GM18868 (cell line): ENCODE data around the gene TGFBR3.
A peak's percentile ranks its signal among the peaks of the same experiment; 100 is the strongest.

ENCODE experiments used
- ATAC-seq: cut with Tn5 transposase; IDR thresholded peaks from one replicate; pipeline ENCODE4 v1.9.1; 2021; ENCODE audit warnings: mild to moderate bottlenecking, moderate library complexity; ENCODE audit not compliant: unreplicated experiment

Gene TGFBR3

DNA sequence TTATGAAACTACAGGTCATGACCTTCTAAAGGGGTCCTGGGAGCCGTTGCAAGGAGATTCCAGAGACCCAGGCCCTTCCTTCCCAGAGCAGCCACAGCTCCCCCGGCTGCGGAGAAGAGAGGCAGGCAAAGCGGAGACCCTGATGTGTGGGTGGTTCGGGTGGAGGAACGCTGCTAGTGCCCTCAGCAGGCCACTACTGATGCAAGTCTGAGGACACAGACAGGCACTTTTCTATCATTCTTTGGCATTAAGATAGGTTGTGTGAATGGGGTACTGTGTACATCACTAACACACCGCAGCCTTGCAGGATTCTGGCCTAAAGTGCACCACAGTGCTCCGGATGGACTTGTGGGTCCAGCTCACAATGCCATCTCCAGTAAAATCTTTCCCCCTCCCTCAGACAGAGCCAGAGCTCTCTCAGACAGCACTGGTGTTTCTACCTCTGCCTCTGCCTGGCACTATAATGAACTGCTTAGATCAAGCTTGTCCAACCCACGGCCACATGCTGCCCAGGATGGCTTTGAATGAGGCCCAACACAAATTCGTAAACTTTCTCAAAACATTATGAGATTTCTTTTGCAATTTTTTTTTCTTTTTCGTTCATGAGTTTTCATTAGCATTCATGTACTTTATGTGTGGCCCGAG is 121.4 kb downstream of the TGFBR3 start:
- ATAC-seq: no peak

DNA sequence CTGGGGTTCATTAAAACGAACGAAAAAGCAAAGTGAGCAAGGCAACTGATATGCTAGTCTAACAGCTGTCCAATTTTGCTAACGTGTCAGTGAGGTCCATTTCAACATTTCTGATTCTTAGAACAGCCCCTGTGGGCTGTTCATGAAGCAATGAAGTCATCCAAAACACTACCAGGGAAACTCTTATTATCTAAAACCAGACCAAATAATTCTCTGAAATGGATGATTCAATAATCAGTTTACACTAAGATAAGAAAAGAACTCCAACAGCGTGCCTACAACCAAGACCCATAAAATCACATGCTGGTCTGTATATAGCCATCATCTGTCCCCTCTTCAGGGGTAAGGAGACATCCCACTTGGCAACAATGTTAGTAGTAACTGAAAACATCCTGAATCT is 122.7 kb downstream of the TGFBR3 start:
- no peak for ATAC-seq

DNA sequence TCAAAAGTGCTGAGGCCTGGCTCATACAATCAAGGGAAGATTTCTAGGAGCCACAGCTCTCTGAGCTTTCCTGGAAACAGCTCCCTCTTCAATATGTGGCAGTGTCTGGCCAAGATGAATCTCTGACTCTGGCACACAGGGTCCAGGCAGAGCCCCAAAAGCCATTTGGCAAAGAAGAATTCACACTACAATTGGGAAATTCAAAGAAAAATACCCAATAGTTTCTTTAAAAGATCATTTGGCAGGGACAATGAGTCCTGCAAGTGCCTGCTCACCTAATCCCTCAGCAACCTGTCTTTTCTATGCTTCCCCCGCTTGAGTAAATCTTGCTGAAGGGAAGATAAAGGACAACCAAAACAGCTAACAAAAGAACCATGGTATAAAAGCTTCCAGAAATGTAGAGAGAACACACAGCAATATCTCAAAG is 124.6 kb downstream of the TGFBR3 start:
- ATAC-seq: no peak

DNA sequence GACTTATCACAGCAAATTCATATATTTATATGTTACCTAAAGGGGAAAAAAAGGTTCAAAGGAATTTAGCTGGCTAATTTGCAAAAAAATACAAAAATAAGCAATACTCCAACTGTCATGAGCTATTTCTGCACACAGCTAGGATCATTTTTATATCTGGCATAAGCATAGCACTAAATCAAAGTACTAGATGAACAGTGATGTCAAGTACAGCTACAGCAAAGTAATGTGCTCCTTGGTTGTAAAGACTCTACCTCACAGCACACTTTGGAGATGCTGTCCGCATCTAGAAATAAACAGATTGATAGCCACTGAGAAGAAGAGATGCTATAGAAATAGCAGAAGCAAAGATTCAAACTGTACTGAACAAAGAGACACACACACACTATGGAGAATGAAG is 125.4 kb downstream of the TGFBR3 start:
- ATAC-seq: no peak

DNA sequence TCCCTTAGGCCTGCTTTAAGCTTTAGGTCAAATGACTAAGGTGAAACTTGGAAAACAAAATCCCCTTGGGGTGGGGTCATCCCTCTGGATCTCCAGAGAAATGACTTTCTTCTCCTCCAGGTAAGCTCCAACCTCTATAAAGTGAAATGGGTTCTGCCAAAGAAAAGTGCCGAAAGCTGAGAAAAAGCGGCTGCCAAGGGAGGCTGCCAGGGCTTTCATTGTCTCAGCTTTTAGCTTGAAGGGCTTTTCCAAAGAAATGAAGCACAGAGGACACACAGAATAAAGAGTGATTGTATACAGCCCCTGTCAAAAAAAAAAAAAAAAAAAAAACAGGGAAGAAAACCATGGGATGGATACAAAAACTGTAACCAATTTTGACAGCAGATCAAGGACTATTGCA is 126.9 kb downstream of the TGFBR3 start:
- ATAC-seq: no peak

DNA sequence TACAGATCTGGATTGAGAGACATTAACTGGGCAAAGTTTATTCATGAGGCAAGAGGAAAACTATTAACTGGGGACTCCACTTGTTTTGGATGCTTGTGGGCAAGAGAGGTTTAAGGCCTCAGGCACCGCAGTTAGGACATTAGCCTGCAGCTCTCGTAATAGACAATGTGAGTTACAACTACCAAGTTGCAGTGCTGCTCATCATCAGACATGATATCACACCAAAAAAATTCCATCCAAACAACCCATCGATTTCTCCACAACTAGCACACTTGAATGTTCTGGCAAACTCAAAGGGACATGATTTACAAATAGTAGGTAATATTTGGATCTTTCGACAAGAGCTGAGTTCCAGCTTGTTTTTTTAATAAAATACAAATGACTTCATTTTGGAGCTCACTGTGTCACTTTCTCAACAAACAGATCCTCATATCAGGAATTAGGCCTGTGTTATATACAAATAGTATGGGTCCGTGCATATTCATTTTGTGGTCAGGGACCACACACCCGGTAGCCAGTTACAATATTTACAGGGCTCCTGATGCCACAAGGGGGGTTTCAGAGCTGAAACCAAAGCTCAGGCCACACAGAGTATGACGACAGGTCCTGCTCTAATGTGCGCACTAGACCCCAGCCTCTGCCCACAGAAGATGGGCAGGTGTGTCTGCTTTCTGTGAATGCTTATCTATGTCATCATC is 128.0 kb downstream of the TGFBR3 start:
- ATAC-seq: no peak

DNA sequence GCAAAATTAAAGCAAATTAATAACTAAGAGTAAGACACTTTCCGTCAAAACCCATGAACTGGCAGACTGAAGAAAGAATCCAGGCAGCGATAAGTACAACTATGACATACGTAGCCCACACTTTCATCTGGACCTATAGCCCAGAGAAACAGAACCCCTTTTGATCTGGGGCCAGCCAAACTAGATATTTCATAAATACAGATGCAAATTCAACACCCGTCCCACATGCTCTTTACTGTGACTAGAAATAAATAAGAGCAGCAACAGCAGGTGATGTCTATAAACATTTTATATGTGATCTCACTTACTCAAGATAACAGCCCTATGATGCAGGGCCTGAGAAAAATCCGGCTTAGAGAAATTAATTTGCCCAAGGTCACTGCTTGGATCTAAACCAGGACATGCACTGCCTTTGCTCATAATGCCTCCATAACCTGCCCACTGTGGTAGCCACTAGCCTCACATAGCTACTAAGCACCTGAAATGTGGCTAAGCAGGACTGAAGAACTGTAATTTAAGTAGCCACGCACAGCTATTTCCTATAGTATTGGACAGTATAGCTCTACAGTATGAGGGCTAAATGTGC is 130.2 kb downstream of the TGFBR3 start:
- ATAC-seq: no peak

DNA sequence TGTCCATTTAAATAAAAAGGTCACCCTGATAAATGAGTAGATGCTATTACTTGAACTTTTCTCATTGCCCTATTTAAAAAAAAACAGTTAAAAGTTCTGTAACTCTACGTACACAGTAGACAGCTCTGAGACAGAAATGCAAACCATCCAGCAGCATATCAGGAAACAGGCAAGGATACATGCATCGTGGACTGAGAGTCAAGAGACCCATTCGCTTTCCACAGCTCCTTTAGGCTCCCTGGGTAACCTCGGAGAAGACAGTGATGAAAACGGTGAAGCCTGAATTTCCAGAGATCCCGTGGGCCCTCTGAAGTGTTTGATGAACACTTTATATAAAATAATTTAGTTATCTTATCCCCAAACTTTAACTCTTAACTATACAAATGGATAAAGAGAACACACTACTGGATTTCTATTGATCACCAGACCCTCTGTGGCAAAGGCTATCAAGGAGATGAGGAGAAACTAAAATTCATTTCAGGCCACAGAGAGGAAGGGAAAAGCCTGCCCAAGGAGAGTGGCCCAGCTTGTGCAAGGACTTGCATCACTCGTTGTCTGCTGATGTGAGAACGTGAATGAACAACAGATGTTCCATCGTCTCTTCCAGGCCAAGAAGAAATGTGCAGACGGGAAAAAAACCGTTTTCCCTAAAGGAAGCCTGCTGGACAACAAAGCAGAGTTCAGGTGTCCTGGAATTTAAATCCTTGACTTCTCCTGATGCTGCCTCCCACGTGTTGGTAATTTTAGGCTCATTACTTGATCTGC is 131.0 kb downstream of the TGFBR3 start:
- ATAC-seq: no peak

DNA sequence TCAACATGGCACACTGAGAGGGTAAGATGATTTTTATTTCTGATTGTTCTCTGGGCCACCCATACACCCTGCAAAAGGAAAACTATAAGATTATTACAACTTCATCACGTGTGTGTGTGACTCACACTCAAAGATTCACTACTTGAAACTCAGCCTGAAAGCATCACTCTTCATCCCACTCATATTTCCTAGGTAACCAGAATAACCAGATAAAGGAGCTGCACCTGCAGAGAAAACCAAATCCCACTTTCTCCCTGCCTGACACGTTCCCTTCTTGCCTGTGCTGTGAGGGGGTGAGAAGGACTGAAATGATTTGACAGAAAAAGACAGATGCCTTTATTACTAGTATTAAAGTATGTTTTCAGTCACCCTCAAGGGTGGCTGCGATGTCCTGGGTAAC is 131.6 kb downstream of the TGFBR3 start:
- peak; percentile 60 for ATAC-seq

DNA sequence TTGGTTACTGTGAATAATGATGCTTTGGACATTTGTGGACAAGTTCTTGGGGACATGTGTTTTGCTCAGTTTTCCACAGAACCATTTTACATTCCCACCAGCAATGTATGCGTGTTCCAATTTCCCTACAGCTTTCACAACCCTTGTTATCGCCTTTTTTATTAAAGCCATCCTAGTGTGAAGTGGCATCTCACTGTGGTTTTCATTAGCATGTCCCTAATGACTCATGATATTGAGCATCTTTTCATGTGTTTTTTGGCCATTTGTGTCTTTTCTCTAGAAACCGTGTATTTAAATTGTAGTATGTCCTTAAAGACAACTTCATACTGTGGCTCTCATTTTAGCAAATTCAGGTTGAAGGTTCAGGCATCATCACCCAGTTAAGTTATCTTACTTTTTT is 132.1 kb downstream of the TGFBR3 start:
- peak; percentile 14 for ATAC-seq

DNA sequence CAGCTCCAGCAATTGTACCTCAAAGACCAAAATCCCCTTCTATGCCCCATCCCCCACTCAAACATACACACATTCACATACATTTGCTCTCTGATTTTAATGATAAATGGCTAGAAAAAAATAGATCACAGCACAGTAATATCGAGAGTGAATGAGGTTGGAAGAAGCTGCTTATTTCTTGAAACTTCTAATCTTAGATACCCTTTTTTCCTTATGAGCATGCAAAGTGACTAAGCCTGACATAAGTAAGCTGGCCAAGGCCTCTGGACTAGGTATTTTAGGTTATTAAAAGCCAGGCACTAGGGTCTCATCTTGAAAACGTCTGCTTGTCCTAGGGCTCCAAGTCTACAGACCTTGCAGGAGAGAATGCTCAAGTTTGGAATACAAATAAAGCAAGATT is 133.6 kb downstream of the TGFBR3 start:
- peak; percentile 75 for ATAC-seq

DNA sequence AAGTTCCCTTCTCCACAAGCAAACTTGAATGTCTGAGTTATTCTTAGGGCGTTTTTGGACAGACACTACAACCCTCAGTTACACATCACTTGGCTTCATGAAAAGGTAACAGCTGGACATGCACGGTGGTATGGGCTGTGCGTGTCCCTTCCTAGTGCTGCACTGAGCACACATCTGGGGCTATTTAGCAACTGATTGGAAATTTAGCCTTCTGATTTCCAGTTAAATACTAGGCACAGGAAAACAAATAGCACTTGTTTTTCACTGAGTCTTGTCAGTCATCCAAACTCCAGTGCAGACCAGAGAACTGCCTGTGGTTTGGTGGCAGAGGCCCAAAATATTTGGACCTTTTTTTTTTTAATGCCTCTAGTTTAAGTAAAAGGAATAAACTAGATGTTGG is 134.7 kb downstream of the TGFBR3 start:
- no peak for ATAC-seq

DNA sequence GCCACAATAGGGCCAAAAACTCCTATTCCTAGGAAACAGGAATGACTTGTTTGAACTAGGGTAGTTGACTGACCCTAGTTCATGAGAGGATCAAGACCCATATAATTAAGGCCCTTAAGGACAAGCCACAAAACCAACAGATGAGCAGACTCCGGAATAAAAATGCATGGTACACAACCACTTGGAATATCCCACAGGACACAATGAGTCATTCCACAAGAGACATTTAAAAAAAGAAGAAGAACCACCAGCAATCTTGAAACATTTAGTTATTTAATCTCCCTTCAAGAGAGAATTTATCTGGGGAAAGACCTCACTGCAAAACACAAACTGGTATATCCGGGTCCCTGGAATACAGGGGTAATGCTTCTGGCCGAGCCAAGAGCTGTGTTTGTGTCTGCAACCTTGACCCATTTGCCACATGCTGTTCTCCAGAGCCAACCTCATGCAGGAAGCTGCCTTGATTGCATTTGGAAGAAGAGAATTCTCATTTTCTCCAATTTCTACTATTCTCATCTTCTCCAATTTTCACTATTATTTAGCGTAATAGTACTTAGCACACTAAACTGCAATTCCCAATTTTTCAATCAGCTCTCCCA is 135.5 kb downstream of the TGFBR3 start:
- ATAC-seq: no peak

DNA sequence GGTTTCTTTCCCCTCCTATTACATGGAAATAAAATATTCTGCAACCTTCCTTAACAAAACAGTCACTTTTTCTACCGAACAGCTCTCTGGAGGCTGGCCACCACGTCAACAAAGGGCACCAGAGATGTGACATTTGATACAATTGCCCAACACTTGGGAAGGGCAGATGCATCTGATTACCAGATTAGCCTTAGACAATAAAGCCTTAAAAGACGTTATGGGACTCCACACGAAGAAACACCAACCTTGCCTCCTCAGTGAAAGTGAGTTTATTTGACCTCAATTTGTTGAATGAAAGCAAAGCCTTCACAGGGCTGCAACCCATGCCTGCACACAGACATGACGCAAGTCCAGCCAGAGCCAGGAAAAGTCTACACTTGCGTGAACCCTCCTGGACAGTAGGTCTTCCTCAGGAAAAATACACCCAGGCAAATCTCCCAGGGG is 136.1 kb downstream of the TGFBR3 start:
- no peak for ATAC-seq

DNA sequence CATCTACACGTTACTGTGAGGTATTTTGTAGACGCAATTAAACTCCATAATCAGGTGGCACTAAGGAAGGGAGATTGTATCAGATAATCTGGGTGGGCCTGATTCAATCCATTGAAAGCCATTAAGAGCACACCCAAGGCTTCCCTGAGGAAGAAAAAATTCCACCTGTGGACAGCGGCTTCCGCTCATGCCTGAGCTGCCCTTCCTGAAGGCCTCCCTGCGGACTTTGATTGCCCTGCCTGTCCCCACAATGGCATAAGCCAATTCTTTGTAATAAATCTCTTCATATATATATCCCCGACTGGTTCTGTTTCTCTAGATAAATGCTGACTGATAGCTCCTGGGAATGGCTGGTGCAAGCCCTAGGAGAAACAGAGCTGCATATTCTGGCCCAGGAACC is 138.3 kb downstream of the TGFBR3 start:
- no peak for ATAC-seq

DNA sequence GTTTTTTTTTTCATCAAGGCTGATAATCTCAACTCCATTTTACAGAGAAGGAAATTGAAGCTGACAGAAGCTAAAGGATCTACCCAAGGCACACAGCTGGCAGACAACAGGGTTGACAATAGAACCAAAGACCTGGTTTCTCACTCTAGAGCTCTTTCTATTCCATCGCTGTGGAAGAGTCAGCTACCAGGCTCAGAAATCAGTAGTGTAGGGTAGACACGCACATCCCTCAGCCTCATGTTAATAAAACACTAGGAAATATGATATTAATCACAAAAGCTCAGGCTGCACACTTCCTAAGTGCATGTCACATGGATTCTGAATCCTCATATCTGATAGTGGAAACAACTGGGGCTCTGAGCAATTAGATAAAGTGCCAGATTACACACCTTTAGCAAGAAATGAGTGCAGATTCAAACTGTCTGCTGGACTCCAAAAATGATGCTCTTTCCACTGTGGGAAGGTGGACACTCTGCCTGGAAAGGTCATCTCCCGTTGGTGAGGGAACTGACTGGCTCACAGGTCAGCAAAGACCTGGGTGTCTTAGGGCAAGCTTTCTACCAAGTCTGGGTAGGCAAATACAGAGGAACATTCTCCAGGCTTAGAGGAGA is 139.1 kb downstream of the TGFBR3 start:
- no peak for ATAC-seq

DNA sequence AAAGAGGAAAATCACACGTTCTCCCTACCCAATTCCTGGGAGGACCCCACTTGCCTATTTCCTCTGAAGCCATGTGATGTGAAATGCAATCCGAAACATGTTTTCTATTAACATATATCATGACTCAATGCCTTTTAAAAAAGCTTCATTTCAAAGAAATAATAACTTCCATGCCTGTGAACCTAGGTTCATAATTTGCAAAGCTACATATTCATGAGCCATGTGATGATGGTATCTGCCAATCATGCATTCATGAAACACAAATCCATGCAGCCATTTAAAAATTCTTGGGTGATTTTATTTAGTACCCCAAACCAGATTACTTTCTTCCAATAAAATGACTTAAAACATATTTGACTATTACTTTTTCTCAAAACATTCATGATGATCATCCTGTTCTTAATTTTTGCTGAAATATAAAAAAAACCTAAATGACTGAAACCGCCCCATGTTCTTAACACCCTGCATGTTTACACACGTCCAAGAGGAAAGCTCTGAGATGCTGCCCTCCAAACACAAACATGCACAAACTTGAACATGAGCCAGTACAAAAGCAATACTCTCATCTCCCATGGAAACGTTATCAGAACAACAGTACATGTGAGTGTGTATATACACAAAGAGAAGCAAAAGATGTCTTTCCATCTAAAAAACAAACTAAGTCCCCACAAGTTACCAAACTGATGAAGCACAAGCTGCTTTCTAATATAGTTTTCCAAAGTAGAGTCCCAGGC is 140.1 kb downstream of the TGFBR3 start:
- no peak for ATAC-seq

DNA sequence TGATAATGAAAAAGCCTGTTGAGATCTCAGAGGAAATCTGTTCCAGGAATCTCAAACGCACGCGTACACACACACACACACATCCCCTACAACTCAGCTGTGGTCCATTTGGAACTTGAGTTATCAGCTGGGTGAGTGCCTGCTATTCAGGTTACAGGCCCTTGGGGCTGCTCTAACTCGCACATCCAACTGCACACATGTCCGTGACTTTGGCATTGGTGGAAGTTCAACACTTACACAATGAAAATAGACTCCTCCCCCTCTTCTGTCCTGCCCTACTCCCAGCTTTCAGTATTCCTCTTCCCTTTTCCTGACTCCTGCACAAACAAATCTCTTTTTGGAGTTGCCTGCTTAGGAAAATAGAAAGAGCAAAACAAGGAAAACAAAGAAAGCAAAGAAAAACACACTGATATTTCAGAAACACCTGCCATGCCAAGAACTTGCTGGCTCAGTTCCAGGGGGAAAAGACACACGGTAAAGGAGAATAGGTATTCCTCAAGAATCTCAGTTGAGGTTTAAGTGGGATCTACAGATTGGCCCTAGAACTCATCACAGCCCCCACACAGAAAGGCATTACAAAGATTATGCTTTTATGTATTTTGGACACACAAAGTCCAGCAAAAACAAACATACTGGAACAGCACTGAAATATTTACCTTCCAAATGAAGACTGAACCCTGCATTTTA is 140.9 kb downstream of the TGFBR3 start:
- ATAC-seq: no peak

DNA sequence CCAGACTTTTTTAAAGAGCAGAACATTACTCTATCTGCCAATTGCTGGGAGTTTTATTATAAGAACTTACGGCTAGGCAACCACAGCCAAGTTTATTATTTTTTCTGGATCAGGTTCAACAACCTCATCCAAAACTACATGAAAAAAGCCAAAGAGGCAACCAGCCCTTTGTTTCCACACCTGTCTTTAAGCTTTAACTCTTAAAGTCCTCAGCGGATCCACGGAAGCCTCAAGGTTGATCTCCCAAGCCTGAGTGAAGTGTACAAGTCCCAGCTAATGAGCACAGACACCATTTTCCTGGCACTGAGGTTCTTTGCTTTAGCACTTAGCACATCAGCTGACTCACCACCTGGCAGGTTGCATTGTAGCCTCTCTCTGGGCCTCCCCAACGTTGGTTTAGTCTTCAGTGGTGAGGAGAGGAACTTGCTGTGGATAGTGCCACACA is 143.1 kb downstream of the TGFBR3 start:
- ATAC-seq: no peak
